Thoracic aorta (tissue), 2 donors: ENCODE measurements around the gene BEX4. TPM values are rescaled to one million over a fixed set of nuclear protein-coding genes. Genes with fewer than 3 reads are reported as not detected.

ENCODE experiments used
- ATAC-seq: fragments of 150-250 bp; one replicate; pipeline ENCODE4 v1.8.0; 2017; ENCODE audit warnings: low read depth; ENCODE audit not compliant: insufficient number of reproducible peaks, low FRiP score
- DNase-seq: peaks from one replicate; pipeline ENCODE4 v3.0.0-alpha.2; 2020; ENCODE audit warnings: low spot score
- H3K27ac ChIP-seq, 2 donors: fragments of 200-600 bp; sonication (generic); 1 replicate in 1 of 2; 2 replicates in 1 of 2; pipeline ENCODE4 v1.5.1; 2016; ENCODE audit warnings: mild to moderate bottlenecking in 2 of 2, moderate library complexity in 2 of 2
- H3K27me3 ChIP-seq: fragments of 200-600 bp; sonication (generic); replicated peaks from 2 replicates; pipeline ENCODE4 v1.6.0; 2016; ENCODE audit warnings: mild to moderate bottlenecking; ENCODE audit not compliant: insufficient read depth
- H3K36me3 ChIP-seq: fragments of 200-600 bp; sonication (generic); one replicate; pipeline ENCODE4 v1.5.1; 2016
- H3K4me1 ChIP-seq, 2 donors: fragments of 200-600 bp; sonication (generic); 1 replicate in 1 of 2; 2 replicates in 1 of 2; pipeline versions ENCODE4 v1.5.1 to v1.6.0; 2016; ENCODE audit warnings: low read depth in 2 of 2, mild to moderate bottlenecking in 1 of 2; ENCODE audit not compliant: control insufficient read depth in 1 of 2
- H3K4me3 ChIP-seq: fragments of 200-600 bp; sonication (generic); 2 replicates; pipeline ENCODE4 v1.5.1; 2016; ENCODE audit warnings: mild to moderate bottlenecking
- H3K9me3 ChIP-seq: fragments of 200-600 bp; sonication (generic); 2 replicates; pipeline ENCODE4 v1.5.1; 2016
- CTCF ChIP-seq: fragments of 200-600 bp; sonication (generic); IDR thresholded peaks from one replicate; pipeline ENCODE4 v1.5.1; 2019; ENCODE audit warnings: antibody characterized with exemption
- total RNA-seq, 2 donors: library from RNA; depleted of rRNA; stranded (reverse); fragments of >200 nt; gene quantifications; one replicate each; pipeline versions ENCODE4 v1.1.0 to v1.2.3, GENCODE V29; 2016

BEX4 gene
- total RNA-seq, 2 donors from 2014 or later, result 28.3 to 29.4 TPM

- H3K36me3 ChIP-seq, result no peaks in the 10 kb centered on the region
- no peak for DNase-seq
- H3K27ac ChIP-seq, result peak overlapping the region; percentile 84 to 89
- H3K4me1 ChIP-seq, result no peaks in the 10 kb centered on the region
- H3K27me3 ChIP-seq, result no peaks in the 10 kb centered on the region
- TF ChIP-seq CTCF, result no peak
- ATAC-seq, result no peak
- no peaks in the 10 kb centered on the region for H3K9me3 ChIP-seq
- peak overlapping the region; percentile 88 for H3K4me3 ChIP-seq
Measured at GRCh38 chrX:103254171-103254824, 39.4 kb downstream of the BEX4 start.

- Histone ChIP-seq H3K4me3 (peak within 1 kb of the TSS; percentile 88), H3K4me1 (no peaks in the 10 kb centered on the region), H3K27ac (peak within 1 kb of the TSS; percentile 84 to 89), H3K9me3 (no peaks in the 10 kb centered on the region), H3K36me3 (no peaks in the 10 kb centered on the region), H3K27me3 (no peaks in the 10 kb centered on the region)
- DNase-seq (peak; percentile 25), ATAC-seq (peak; percentile 94)
- no peak for TF ChIP-seq CTCF
Measured at GRCh38 chrX:103254921-103255493, 40.1 kb downstream of the BEX4 start, which contains the start of gene TCEAL8. Gene TCEAL8, minus strand, starts transcription at chrX:103255155. Its CDS starts 1,176 bp downstream, at chrX:103253979.

- no peak for ATAC-seq
- H3K27ac ChIP-seq, result no peak overlapping the region
- TF ChIP-seq CTCF, result no peak
- no peaks in the 10 kb centered on the region for H3K9me3 ChIP-seq
- no peaks in the 10 kb centered on the region for H3K4me1 ChIP-seq
- no peak for DNase-seq
- H3K27me3 ChIP-seq, result no peaks in the 10 kb centered on the region
- H3K4me3 ChIP-seq, result no peak overlapping the region
- no peaks in the 10 kb centered on the region for H3K36me3 ChIP-seq
Measured at GRCh38 chrX:103256651-103257050, 41.7 kb downstream of the BEX4 start.

- no peak for ATAC-seq
- DNase-seq, result no peak
- H3K27me3 ChIP-seq, result no peaks in the 10 kb centered on the region
- no peak overlapping the region for H3K4me3 ChIP-seq
- no peak overlapping the region for H3K27ac ChIP-seq
- TF ChIP-seq CTCF, result no peak
- no peaks in the 10 kb centered on the region for H3K4me1 ChIP-seq
- H3K36me3 ChIP-seq, result no peaks in the 10 kb centered on the region
- H3K9me3 ChIP-seq, result no peaks in the 10 kb centered on the region
Measured at GRCh38 chrX:103258275-103258674, 43.4 kb downstream of the BEX4 start.

Other genes with a start within 250 kb of the BEX4 start
- gene BEX1, start 150.9 kb upstream of the BEX4 start, total RNA-seq, result under 1 TPM in 1 of 2 donors, not detected in 1; 0.92 TPM
- under 1 TPM; 0.49 to 0.54 TPM for gene NXF3, start 122.0 kb upstream of the BEX4 start, total RNA-seq
- gene TCEAL8, start 40.0 kb downstream of the BEX4 start, total RNA-seq, result 10 to 100 TPM; 58.4 to 59.4 TPM
- gene TCEAL5, start 61.6 kb downstream of the BEX4 start, total RNA-seq, result 1 to 10 TPM in 1 of 2 donors, not detected in 1; 1.2 TPM
- gene BEX2, start 95.9 kb downstream of the BEX4 start, total RNA-seq, result 1 to 10 TPM in 1 of 2 donors, not detected in 1; 5.9 TPM
- gene TCEAL7, start 115.1 kb downstream of the BEX4 start, total RNA-seq, result 10 to 100 TPM in 1 of 2 donors, 1 to 10 TPM in 1; 2.8 to 12.2 TPM
- gene TCEAL9, start 141.4 kb downstream of the BEX4 start, total RNA-seq, result 100 to 1,000 TPM in 1 of 2 donors, 10 to 100 TPM in 1; 70.4 to 118 TPM
- 100 to 1,000 TPM; 127 to 136 TPM for gene BEX3, start 161.4 kb downstream of the BEX4 start, total RNA-seq